ENCODE data around the gene ADAMTSL3.

DNA sequence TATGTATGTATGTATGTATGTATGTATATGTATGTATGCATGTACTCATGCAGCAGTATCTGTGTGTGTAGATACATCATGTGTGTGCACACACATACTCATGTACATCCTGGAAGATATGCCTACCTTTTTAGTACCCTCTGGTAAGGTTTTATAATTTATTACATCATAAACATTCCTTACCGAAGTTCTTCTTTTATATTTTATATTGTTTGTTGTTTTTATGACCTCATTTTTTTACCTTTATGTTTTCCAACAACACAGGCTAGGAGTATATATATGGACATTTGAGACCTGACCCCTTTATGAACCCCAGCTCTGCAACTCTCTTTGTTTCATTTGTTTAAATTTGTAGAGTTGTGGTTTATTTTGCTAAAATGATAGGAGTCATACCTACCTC, 263.5 kb downstream of the ADAMTSL3 start:
- TF ChIP-seq, protein P1, sequence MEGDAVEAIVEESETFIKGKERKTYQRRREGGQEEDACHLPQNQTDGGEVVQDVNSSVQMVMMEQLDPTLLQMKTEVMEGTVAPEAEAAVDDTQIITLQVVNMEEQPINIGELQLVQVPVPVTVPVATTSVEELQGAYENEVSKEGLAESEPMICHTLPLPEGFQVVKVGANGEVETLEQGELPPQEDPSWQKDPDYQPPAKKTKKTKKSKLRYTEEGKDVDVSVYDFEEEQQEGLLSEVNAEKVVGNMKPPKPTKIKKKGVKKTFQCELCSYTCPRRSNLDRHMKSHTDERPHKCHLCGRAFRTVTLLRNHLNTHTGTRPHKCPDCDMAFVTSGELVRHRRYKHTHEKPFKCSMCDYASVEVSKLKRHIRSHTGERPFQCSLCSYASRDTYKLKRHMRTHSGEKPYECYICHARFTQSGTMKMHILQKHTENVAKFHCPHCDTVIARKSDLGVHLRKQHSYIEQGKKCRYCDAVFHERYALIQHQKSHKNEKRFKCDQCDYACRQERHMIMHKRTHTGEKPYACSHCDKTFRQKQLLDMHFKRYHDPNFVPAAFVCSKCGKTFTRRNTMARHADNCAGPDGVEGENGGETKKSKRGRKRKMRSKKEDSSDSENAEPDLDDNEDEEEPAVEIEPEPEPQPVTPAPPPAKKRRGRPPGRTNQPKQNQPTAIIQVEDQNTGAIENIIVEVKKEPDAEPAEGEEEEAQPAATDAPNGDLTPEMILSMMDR (IDR thresholded peaks at IDR 0.05): no peak
- no peak for TF ChIP-seq ZFX (IDR thresholded peaks at IDR 0.05; ENCODE audit: borderline replicate concordance)
